Eye (tissue), 1 donor: ENCODE measurements around the gene MRPL14.
"Not testable (repeated sequence)": the region's sequence is repeated elsewhere in the genome, so short reads cannot be mapped to it uniquely, and the experiment has no call there.

ENCODE experiments used
- DNase-seq: peaks from one replicate; pipeline ENCODE4 v3.0.0-alpha.2; 2015

The MRPL14 gene

GRCh38 chr6:44096612-44097011, 30.6 kb downstream of the MRPL14 start:
- DNase-seq: peak; percentile 88

- not testable (repeated sequence) for DNase-seq
Measured at GRCh38 chr6:44095243-44095623, 32.0 kb downstream of the MRPL14 start.

- no peak for DNase-seq
Measured at GRCh38 chr6:44094403-44095242, 32.6 kb downstream of the MRPL14 start.

GRCh38 chr6:44093750-44094402, 33.4 kb downstream of the MRPL14 start:
- no peak for DNase-seq

GRCh38 chr6:44093066-44093465, 34.2 kb downstream of the MRPL14 start:
- no peak for DNase-seq

- no peak for DNase-seq
Measured at GRCh38 chr6:44091981-44092884, 35.0 kb downstream of the MRPL14 start.

GRCh38 chr6:44091356-44091755, 35.9 kb downstream of the MRPL14 start:
- not testable (repeated sequence) for DNase-seq

GRCh38 chr6:44090465-44090864, 36.8 kb downstream of the MRPL14 start:
- no peak for DNase-seq

GRCh38 chr6:44088827-44089590, 38.2 kb downstream of the MRPL14 start:
- DNase-seq: no peak

GRCh38 chr6:44087623-44088022, 39.6 kb downstream of the MRPL14 start:
- no peak for DNase-seq

- DNase-seq: no peak
Measured at GRCh38 chr6:44086931-44087574, 40.2 kb downstream of the MRPL14 start.

- DNase-seq: no peak
Measured at GRCh38 chr6:44085219-44085618, 42.0 kb downstream of the MRPL14 start.

- peak; percentile 50 for DNase-seq
Measured at GRCh38 chr6:44084231-44085014, 42.8 kb downstream of the MRPL14 start.

GRCh38 chr6:44082872-44083321, 44.4 kb downstream of the MRPL14 start:
- peak; percentile 55 for DNase-seq

- no peak for DNase-seq
Measured at GRCh38 chr6:44081753-44082152, 45.5 kb downstream of the MRPL14 start.

GRCh38 chr6:44080561-44081521, 46.4 kb downstream of the MRPL14 start:
- DNase-seq: no peak

- no peak for DNase-seq
Measured at GRCh38 chr6:44079672-44080071, 47.6 kb downstream of the MRPL14 start.

GRCh38 chr6:44078827-44079671, 48.2 kb downstream of the MRPL14 start:
- peak; percentile 96 for DNase-seq
